GM18520 (cell line): ENCODE results near the gene NEAT1.
"Not testable (repeated sequence)": the region's sequence is repeated elsewhere in the genome, so short reads cannot be mapped to it uniquely, and the experiment has no call there.

Source experiments
- ATAC-seq: cut with Tn5 transposase; IDR thresholded peaks from one replicate; pipeline ENCODE4 v1.9.1; 2021; ENCODE audit not compliant: unreplicated experiment

Gene NEAT1

DNA sequence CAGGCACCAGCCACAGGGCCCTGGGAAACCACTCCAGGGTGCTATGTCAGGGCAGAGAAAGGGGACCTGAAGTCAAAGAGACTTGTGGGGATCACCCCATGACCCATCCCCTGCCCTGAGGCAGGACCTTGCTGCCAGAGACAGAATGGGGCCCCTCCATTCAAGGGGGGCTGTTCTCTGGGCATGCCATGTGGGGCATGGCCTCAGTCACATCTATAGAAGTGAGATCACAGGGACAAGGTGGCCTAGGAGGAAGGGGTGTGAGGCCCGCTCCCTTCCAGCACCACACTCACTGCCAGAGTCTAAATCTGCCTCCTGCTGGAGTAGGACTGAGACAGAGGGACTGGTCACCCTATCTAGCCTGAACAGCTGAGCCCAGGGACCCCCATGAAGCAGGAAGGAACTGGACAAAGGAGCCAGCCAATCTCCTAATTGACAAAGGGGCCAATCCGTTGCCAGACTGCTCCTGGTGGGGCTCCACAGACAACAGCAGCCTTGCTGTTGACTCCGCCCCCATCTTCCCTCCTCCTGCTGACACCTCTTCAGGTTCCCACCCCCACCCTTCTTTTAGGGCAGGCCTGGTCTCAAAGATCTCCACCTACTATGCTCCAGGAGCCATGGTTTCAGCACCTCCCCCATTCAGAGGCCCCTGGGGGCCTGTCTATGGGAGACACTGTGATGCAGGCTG, 26.0 kb downstream of the NEAT1 start:
- no peak for ATAC-seq

- not testable (repeated sequence) for ATAC-seq
Measured at GRCh38 chr11:65451301-65451700, 28.7 kb downstream of the NEAT1 start.

GRCh38 chr11:65452259-65452658, 29.7 kb downstream of the NEAT1 start:
- ATAC-seq, result not testable (repeated sequence)

DNA sequence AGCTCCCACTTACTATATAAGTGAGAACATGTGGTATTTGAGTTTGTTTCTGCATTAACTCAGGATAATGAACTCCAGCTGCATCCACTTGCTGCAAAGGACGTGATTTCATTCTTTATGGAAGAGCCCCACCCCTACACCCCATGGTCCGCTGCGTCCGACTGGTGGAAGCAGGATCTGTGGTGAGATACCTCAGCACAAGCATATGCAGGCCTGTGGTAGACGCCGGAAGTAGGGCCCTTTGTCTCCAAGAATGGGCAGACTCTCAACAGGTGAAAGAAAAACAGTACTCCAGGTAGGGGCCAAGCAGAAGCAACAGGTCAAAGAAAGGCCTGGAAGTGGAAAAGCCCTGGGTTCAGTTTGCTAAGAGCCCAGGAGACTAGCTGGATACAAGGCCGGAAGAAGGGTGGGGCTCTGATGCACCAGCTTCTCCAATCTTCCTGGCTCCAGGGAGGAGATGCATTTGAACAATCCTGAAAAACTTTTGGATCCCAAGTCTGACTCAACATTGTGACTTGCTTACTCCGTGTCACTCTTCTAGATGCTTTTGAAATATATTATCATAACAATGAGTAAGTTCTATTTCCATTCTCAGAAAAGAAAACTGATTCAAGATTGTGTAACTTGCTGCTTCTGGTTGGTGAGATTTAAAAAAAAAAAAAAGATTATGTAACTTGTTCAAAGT, 30.4 kb downstream of the NEAT1 start:
- ATAC-seq, result no peak

- ATAC-seq, result no peak
Measured at GRCh38 chr11:65454311-65454695, 31.7 kb downstream of the NEAT1 start.

DNA sequence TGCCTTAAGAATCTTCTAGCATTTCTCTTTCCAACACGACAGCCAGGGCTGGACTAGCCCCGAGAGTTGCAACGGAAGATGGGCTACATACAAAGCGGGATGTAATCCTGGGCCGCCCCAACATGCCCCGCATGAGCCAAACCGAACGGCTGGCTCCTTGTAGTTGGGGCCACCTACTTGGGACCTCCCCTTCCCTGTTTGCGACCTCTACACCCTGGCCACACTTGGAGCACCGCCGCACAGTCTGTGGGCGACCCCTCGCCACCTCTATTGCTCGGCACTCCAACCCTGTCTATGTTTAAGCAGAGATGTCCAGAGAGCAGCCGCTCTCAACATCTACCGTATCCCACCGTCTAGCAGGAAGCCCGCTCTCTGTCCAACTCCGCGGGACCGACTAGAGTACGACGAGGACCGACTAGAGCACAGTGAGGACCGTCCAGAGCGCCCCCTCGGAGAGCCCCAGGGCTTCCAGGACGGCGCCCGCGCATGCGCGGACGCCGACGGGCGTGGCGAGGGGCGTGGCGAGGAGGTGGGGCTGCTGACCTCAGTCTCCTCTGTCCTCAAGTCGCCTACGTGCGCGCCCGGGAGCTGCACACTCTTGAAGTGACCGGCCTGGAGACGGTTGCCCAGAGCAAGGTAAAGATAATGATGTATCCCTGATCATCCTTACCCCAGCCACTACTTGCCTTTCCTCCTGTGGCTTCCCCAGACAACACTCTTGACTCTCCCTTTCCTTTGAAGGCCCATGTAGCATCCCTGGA, 32.3 kb downstream of the NEAT1 start:
- ATAC-seq, result peak; percentile 72

DNA sequence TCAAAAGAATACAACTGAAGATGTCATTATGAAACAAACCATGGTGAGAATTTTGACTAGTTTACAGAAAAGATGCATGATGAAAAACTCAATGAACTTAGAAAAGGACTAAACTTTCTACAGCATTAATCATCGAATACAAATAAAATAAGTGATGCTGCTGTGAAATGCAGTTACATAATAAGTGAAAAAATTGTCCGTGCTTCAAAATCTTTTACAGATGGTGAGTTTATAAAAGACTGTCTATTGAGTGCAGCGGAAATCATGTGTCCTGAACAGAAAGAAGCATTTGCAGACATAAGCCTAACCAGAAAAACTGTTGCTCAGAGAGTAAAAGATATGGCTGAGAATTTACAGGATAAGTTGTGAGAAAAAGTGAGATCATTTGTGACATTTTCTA, 33.8 kb downstream of the NEAT1 start:
- ATAC-seq, result no peak

- no peak for ATAC-seq
Measured at GRCh38 chr11:65459552-65459951, 37.0 kb downstream of the NEAT1 start.

GRCh38 chr11:65465471-65465870, 42.9 kb downstream of the NEAT1 start:
- ATAC-seq, result not testable (repeated sequence)

- ATAC-seq, result not testable (repeated sequence)
Measured at GRCh38 chr11:65467306-65467705, 44.7 kb downstream of the NEAT1 start.

- ATAC-seq, result no peak
Measured at GRCh38 chr11:65468874-65469333, 46.3 kb downstream of the NEAT1 start.

DNA sequence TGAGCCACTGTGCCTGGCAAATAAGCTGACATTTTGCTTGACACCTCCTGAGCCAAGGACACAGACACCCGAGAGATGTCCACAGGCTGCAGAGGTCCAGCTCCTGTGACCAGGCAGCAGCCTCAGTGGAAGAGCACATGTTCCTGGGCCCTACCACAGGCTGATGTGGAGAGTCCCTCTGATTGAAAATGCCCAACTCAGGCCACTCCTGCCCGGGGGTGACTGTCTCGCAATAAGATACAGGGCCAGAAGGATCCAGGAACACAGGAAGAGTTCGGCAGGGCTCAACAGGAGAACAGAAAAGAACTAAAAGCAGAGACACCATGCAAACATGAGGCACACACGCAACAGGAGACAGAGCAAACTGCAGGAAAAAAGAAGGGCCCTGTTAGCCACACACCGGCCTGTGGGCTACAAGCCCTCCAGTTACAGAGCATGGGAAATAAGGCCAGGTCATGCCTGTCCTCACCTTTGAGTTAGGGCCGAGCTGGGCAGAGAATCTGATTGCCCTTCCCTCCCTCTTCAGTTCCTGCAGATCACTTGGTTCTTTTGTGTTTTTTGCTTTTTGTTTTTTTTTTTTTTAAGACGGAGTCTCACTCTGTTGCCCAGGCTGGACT, 47.9 kb downstream of the NEAT1 start:
- no peak for ATAC-seq

DNA sequence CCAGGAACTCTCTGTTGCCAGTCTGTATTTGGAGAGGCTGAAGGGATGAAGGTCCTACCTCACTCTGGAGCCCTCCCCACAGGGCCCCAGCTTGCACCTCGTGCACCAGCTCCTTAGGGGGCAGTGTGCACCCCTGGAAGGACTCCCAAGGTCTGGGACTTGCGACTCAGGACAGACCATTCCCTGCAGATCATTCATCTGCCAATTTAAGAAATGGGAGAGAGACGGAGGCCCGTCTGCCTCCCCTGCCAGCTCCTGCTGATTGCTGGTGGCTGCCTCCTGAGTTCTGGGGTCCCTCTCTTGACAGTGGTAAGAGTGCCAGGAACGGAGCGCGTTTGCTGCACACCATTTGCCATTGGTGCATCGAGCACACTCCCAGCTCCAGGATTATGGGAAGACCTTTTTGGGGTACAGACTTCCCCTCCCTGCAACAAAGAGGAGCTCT, 48.9 kb downstream of the NEAT1 start:
- no peak for ATAC-seq

GRCh38 chr11:65472588-65473277, 50.1 kb downstream of the NEAT1 start:
- not testable (repeated sequence) for ATAC-seq

DNA sequence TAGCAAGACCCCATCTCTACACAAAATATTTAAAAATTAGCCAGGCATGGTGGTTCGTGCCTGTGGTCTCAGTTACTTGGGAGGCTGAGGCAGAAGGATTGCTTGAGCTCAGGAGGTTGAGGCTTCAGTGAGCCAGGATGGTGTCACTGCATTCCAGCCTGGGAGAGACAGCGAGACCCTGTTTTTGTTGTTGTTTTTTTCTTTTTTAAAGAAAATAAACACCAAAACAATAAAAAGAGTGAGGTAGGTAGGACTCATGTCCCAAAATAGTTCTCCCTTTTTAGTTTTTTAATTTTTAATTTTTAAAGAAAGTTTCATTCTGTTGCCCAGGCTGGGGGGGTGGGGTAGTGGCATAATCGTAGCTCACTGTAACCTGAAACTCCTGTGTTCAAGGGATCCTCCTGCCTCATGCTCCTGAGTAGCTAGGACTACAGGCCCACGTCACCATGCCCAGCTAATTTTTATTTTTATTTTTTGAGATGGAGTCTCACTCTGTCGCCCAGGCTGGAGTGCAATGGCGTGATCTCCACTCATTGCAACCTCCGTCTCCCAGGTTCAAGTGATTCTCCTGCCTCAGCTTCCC, 50.8 kb downstream of the NEAT1 start:
- ATAC-seq, result no peak

DNA sequence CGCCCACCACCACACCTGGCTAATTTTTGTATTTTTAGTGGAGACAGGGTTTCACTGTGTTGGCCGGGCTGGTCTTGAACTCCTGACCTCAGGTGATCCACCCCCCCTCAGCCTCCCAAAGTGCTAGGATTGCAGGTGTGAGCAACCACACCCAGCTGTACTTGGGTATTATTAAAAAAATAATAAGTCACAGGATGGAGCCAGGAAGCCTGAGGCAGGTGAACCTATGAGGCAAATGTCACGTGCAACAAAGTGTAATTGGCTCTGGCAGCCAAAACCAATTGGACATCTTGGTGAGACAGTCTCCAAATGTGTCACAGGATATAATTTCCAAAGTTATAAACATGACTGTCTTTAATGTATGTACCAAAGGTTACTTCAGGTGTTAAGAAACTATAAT, 52.3 kb downstream of the NEAT1 start:
- ATAC-seq, result no peak

DNA sequence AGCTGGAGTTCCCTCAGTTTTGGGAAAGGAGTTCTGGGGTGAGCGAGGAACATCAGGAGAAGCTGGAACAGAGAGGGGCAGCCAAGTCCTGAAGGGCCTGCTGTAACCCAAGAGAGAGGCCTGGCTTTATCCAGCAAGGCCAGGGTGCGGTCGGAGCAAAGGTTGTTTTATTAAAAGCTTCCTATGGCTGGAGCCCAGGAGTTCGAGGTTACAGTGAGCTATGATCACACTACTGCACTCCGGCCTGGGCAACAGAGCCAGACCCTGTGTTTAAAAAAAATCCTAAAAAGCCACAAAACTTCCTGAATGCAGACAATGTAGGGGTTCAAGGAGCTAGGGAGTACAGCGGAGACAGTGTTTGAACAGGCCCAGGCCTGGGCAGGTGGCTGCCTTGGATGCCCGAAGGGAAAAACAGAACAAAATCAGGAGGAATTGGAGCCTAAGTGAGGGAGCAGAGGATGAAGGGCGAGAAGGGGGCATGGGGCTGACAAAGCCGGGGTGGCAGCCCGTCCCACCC, 54.1 kb downstream of the NEAT1 start:
- peak; percentile 5 for ATAC-seq

DNA sequence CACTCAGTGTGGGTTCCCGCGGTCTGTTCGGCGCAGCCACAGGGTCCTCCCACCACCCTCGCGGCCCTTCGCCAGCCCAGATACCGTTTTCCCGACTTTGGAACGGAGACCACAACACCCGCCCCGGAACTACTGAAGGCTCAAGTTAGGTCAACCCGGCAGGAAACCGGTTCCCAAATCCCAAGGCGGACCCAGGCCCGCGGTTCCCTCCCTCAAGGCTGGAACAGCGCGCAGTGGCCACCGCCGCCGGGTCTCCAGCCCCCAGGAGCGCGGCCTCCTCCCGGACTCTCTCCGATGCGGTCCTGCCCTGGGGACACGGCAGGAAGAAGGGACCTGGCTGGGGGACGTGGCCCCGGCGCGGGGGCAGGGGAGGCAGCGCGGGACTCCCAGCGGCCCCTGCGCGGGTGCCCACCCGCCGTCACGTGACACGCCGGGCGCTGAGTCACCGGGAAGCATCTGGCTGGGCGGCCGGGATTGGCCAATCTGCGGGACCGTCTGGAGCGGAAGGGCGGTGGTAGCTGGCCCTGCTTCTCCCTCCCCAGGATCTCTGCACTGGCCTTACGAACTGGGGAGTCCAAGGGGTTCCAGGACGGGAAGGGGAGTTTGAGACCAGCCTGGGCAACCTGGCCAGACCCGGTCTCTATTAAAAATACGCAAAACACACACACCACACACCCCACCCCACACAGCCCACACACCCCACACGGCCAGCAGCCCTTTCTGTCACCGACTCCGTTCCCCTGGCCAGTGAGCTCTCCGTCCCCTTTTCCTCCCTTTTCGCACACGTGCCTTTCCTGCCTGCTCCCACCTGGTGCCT, 54.8 kb downstream of the NEAT1 start:
- ATAC-seq, result peak; percentile 75
